Tracheal epithelial cell (primary cell): Measurements from ENCODE around the gene ZC3H4. TPM values are rescaled to one million over a fixed set of nuclear protein-coding genes. Genes with fewer than 3 reads are reported as not detected.

Source experiments
- total RNA-seq: library from RNA; depleted of rRNA; stranded (reverse); fragments of >200 nt; gene quantifications from 2 replicates; pipeline ENCODE4 v1.2.1, GENCODE V29; 2014

Gene ZC3H4
- 4.9 and 5.1 TPM in 2 replicates for total RNA-seq

GRCh38 chr19:47112997-47113849 lies at the start of gene ZC3H4:
Gene ZC3H4 (minus strand): TSS chr19:47113776. CDS start chr19:47112584, 1,192 bp downstream.

DNA sequence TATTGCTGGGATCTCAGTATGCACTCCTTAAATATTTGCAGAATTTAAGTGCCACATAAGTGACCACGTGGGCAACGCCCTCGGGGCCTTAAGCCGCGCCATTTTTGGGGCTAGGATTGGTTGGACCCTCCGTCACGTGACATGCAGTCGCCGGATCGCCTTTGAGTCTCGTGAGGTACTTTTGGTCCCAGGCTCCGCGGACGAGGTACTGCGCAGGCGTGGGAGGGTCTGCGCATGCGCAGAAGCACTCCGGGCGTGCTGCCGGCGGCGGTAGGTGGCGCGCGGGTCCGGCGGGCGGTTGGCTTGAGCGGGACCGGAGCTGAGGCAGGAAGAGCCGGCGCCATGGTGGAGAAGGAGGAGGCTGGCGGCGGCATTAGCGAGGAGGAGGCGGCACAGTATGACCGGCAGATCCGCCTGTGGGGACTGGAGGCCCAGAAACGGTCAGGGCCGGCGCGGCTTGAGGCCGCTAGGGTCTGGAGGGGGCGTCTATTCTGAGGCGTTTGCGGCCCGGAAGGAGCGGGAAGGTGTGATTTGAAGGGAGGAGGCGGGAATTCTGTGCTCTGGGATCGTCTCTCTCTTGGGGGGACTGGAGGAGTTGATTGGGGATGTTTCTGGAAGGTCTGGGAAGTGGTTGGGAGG lies 17.1 kb upstream of the ZC3H4 start, which contains the start of gene SAE1:
Gene SAE1, plus strand, starts transcription at position 247 of the 639 bp plus-strand sequence. Its CDS starts 96 bp downstream, at position 343.

GRCh38 chr19:47019431-47020041 lies 94.0 kb downstream of the ZC3H4 start, which contains the start of gene NPAS1:
Gene NPAS1 (plus strand): TSS chr19:47019837. CDS start chr19:47021048, 1,211 bp downstream.

Other genes starting within 250 kb of the ZC3H4 start
- 0.48 and 1.1 TPM in 2 replicates for gene NPAS1, start 93.9 kb downstream of the ZC3H4 start, total RNA-seq
- 26.9 and 28.7 TPM in 2 replicates for gene TMEM160, start 65.2 kb downstream of the ZC3H4 start, total RNA-seq
- 75.7 and 82.9 TPM in 2 replicates for gene SAE1, start 17.1 kb upstream of the ZC3H4 start, total RNA-seq
- gene BBC3, start 117.4 kb upstream of the ZC3H4 start, total RNA-seq, result 14.5 and 18.8 TPM in 2 replicates
- 3.2 and 3.4 TPM in 2 replicates for gene CCDC9, start 142.7 kb upstream of the ZC3H4 start, total RNA-seq
- 0.43 and 0.48 TPM in 2 replicates for gene INAFM1, start 161.1 kb upstream of the ZC3H4 start, total RNA-seq
- gene C5AR1, start 196.1 kb upstream of the ZC3H4 start, total RNA-seq, result 0.21 and 0.24 TPM in 2 replicates
- 0.24 TPM in 1 of 2 replicates, not detected in the other for gene C5AR2, start 218.4 kb upstream of the ZC3H4 start, total RNA-seq
- gene DHX34, start 235.5 kb upstream of the ZC3H4 start, total RNA-seq, result 14.1 and 17.6 TPM in 2 replicates